ENCODE data around the gene MSI2.

Gene MSI2

GRCh38 chr17:57567251-57567650 is 310.9 kb downstream of the MSI2 start:
- peak; percentile 79 for DNase-seq

- no peak for DNase-seq
Observed at GRCh38 chr17:57568340-57568739, 312.0 kb downstream of the MSI2 start.

GRCh38 chr17:57569021-57569420 is 312.7 kb downstream of the MSI2 start:
- no peak for DNase-seq

- no peak for DNase-seq
Observed at GRCh38 chr17:57569853-57570252, 313.5 kb downstream of the MSI2 start.

GRCh38 chr17:57570724-57571344 is 314.5 kb downstream of the MSI2 start:
- DNase-seq: peak; percentile 39

- DNase-seq: peak; percentile 59
Observed at GRCh38 chr17:57572062-57572461, 315.7 kb downstream of the MSI2 start.

GRCh38 chr17:57572600-57572999 is 316.3 kb downstream of the MSI2 start:
- DNase-seq: no peak

GRCh38 chr17:57574040-57574513 is 317.8 kb downstream of the MSI2 start:
- DNase-seq: peak; percentile 32

GRCh38 chr17:57576744-57577143 is 320.4 kb downstream of the MSI2 start:
- DNase-seq: no peak

GRCh38 chr17:57577751-57578607 is 321.7 kb downstream of the MSI2 start:
- peak; percentile 93 for DNase-seq

- DNase-seq: peak; percentile 97
Observed at GRCh38 chr17:57578608-57579225, 322.4 kb downstream of the MSI2 start.

- DNase-seq: no peak
Observed at GRCh38 chr17:57579245-57579644, 322.9 kb downstream of the MSI2 start.

GRCh38 chr17:57580055-57580739 is 323.9 kb downstream of the MSI2 start:
- DNase-seq: no peak

GRCh38 chr17:57582881-57583756 is 326.8 kb downstream of the MSI2 start:
- no peak for DNase-seq

GRCh38 chr17:57584050-57584551 is 327.8 kb downstream of the MSI2 start:
- no peak for DNase-seq

GRCh38 chr17:57585341-57586195 is 329.2 kb downstream of the MSI2 start:
- peak; percentile 61 for DNase-seq

GRCh38 chr17:57586196-57586740 is 329.9 kb downstream of the MSI2 start:
- DNase-seq: peak; percentile 72

GRCh38 chr17:57586742-57587141 is 330.4 kb downstream of the MSI2 start:
- DNase-seq: no peak

GRCh38 chr17:57587193-57587969 is 331.1 kb downstream of the MSI2 start:
- DNase-seq: peak; percentile 96

GRCh38 chr17:57588086-57588485 is 331.8 kb downstream of the MSI2 start:
- DNase-seq: no peak
